ENCODE data around the gene WWC1.

GRCh38 chr5:168291964-168292785 lies 730 bp downstream of the WWC1 start:
- no peak for TF ChIP-seq GATA2 (IDR thresholded peaks at IDR 0.05; ENCODE audit: low read depth, low read length)
- TF ChIP-seq GATA3 (IDR thresholded peaks at IDR 0.05; ENCODE audit: low read depth, low read length) = no peak

Data from SH-SY5Y (cell line).